DMS79 (cell line): Measurements from ENCODE around the gene ATXN7L2.
A peak's percentile ranks its signal among the peaks of the same experiment; 100 is the strongest.

Experiments
- DNase-seq: peaks from one replicate; lab custom pipeline; 2025; lab: John Stamatoyannopoulos, UW

The ATXN7L2 gene

DNA sequence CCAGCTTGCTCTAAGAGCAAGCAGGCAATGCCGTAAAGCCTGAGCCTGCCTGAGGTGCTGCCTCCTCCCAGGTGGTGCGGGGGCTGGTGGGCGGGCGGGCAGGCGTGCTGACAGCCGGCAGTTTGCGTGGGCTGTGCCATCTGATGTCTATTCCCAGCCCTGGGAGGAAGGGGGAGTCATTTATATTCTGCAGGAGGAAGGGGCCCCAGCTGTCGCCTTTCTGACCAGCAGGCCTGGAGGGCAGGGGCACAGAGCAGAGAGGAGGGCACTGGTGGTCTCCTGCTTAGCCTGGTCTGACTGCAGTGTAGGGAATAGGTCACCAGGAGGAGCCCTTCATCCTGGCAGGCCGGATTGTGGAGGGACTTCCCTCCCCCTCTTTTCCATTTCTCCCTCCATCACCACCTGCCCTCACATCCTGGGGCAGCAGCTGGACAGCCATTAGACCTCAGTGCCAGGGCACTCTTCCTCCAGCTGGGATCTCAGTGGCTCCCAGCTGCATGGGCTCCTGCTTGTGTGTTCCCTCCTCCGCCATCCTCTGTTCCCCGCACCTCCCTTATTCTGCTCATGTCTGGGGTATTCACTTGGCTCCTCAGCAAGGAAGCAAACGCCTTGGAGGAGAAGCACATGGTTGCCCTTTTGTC lies 14.6 kb downstream of the ATXN7L2 start:
- DNase-seq = peak; percentile 18

DNA sequence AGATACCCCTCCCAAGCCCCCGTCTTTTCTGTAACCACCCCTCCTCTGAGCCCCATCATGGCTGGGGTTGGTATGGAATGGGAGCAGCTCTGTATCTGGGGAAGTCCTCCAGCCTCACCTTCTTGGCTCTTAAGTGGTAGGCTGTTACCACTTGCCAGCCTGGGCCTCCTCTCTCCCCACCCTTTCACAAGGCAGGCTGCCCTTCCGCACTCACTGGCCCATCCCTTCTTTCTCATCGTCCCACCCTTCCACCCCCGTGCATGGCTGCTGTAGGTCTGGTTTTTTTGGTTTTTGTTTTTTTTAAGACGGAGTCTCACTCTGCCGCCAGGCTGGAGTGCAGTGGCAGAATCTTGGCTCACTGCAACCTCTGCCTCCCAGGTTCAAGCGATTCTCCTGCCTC lies 15.4 kb downstream of the ATXN7L2 start:
- DNase-seq = no peak

DNA sequence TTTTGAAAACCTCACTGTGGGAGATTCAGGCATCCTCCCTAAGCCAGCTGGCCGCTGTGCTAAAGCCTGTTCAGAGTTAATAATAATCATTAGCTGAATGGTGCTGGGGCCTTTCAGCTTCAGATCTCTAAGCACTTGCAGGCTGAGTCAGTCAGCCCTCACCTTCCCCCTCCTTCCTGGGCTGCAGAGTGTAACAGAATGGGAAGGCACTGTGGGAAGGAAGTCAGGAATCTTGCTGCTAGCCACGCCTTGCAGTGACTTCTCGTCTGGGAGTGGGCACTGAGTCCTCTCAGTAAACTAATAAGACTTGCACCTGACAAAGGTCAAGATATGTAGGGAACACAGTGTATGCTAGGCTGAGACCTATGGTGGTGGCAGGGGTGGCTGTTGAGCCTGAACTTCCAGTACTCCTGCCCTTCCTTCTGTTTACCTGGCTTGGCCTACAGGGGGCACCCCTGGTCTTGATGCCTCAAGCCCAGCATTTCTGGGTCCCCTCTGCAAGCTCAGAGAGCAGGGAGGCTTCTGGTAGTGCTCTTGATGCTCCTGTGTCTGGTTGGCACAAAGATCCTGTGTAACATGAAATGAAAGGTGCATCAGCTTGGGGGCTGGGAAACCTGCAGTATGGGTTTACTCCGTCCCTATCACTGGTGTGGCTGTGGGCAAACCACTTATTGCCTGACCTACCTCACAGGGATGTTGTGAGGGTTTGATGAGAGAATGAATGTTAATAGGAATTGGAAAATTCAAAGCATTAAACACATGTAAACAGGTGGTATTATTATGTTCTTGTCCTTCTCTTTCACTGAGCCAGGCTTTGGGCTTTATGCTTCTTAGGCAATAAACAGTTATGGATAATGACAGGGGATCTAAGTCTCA lies 16.2 kb downstream of the ATXN7L2 start:
- DNase-seq = peak; percentile 36

DNA sequence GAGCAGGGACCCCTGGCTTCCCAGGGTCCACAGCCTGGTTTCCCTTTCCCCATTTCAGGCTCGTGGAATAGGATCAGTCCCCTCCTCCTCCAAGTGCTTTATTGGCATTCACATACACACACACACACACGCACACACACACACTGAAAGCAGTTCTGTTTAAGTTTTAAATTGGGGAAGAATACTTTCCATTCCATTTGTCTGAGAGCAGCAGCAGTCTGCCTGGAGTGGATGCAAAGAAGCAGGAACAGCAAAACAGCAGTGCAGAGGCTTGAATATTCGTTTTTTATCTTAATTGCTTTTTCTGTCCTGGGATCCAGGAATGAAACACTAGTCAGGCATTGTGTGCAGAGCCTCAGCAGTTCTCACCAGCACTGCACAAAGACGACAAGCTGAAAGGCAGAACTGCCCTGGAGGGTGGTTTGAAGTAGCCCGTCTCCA lies 17.3 kb downstream of the ATXN7L2 start:
- DNase-seq = no peak

DNA sequence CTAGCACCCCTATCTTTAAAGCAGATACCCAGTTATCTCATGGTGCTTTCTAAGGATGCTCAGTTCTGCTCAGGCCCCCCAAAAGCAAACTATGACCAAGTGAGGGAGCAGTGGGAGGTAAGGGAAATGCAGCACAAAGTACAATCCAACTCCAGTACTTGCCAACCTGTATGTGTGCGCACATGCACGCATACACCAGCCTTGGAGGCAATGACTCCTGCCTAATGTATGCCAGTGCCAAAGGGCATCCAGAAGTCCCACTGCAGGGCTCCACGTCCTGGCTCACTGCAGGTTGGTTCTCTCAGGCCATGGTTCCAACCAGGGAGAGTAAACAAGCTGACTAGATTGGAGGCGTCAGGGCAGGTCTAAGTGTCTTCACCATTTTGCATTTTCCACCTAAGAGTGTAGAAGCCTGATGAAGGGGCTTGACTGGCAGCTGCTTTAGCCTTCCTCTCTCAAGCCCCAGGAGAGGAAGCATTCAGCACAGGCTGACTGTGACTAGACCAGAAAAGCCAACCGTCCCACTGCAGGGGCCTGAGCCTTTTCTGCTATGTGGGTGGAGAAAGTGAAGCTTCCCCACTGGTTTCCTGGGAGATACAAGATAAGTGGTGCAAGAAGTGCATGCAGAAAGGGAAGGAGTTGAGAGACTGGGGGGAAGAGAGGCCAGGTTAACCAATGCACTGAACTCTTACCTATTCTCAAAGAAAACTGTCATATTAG lies 18.1 kb downstream of the ATXN7L2 start:
- no peak for DNase-seq

DNA sequence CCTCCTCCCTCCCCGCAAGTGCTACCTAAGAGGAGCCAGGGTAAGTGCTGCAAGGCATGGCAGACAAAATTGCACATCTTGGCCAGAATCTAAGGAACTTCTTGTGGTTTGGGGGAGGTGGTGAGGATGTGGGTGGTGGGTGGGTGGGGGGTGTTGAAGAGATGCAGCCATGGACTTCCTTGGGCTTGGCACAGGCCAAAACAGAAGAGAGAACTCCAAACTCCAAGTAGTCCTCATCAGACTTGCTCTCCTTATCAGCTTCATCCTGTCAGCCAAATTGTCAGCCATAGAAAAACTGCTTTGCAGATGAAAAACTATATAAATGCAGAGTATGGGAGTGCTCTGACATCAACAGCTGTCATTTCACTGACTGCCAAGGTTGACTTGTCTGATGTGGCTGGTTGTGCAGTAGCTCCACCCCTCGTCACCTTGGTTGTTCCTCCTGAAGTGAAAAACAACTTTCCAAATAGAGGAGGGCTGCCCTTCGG lies 18.7 kb downstream of the ATXN7L2 start:
- no peak for DNase-seq

DNA sequence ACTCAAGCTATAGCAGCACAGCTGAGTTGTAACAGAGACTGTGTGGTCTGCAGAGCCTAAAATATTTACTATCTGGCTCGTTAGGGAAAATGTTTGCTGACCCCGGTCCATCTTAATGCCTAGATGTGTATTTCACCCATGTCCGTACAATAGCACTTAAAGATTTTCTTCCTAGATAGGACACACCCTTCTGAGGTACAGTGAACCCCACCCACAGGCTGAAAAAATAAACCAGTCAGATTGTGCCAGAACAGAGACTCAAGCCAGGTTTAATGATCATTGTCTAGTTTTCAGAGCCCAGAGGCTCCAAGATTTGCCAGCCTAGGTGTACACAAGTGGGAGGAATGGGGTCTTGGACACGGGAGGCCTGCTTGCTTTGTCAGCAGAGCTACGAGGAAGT lies 20.2 kb downstream of the ATXN7L2 start:
- no peak for DNase-seq

DNA sequence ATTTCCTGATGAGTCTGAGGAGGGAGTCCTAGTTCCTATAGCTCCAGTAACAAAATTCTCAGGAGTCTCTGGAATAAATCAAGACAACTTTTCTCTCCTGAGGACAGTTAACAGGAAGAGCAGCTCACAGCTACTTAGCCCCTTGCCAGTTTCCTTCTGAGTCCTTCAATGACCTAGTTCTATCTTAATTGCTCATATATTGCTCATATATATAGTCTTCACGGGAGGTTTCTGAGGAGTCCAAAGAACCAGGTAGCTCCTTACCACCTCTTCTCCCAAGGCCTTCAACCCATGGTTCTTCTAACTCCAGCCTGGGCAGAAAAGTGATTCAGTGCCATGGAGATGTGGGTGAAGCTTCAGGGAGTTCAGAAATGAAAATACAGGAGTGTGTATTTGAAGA lies 21.3 kb downstream of the ATXN7L2 start:
- no peak for DNase-seq

DNA sequence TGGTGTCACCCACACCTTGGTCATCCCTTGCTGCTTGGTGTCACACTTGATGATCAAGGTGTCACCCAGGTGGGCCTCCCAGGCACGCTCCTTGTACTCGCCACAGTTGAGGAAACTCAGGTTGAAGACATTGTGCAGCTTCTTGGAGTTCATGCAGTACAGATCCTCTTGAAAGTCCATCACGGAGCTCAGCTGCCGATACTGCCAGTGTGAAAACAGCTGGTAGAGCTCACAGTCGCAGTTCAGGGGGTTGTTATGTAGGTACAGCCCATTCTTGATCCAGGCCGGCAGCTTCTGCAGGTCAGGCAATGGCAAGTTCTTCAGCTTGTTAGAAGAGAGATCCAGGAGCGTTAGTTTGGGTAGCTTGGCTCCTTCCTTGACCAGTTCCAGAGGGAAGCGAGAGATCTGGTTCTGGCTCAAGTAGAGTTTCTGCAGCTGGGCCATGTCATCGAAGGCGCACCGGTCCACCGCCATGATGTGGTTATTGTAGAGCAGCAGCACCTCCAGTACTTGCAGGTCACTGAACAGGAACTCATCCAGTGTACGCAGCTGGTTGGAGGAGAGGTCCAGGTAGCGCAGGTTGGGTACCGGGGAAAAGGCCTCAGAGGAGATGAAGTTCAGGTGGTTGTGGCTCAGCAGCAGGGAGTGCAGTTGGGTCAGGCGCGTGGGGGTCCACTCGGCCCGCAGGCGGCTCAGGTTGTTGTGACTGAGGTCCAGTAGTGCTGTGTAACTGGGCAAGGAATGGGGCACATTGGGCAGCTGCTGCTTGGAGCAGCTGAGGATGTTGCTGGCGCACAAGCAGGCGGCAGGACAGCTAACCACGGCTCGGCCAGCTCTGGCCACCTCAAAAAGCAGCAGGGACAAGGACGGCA lies 24.5 kb downstream of the ATXN7L2 start:
- DNase-seq = no peak

DNA sequence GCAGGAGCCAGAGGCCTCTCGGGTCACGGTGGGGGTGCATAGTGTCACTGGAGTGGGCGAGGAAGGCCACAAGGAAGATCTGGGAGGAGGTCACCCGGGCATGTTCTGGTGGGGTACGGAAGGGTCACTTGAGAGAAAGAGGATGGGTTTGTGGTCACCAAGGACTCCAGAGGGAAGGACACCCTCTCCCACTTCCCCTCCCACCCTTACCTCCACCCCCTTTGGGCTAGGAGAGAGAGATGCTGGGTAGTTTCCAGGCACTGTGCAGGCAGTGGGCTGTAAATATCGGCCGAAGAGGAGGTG lies 25.1 kb downstream of the ATXN7L2 start:
- DNase-seq = no peak

DNA sequence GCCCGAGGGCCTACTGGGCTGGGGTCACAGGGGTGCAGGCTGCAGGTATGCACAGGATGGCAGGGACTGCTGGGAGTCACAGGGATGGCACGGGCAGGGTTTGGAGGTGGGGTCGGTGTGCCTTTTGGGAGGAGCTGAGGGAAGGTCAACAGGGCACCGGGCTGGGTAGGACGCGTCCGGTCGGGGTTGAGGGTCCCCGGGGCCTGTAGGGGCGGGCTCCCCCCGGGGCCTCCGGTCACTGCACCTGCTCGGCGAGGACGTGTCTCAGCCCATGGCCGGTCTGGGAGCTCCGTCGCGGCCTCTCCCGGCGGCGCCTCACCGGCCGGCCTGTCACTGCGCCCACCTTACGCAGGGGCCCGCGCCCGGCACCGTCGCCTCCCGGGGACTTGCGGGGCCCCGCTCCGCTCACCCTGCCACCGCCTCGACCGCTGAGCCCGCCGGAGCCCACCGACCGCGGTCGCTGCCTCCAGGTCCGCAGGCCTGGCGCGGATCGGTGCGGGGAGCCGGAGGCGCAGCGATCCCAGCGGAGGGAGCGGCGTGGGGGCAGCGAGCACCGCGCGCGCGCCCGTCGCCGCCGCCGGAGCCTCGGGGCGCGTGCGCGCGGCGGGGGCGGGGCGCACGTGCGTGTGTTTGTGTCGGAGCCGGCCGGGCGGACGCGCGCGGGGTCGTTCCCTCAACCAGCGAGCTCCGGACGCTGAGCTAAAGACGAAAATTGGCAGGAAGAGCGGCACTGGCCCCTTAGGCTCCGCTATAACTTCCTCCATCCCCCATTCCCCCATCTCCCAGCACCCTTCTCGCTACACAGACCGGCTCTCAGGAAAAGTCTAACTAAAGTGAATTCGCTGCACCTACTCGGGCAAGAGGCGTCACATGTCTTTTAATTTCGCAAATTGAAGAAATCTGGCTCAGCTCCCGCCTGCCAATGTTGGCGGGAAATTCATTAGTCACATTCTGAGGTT lies 25.8 kb downstream of the ATXN7L2 start, which contains the start of gene AMIGO1:
Gene AMIGO1 (minus strand): TSS at position 552 of the 959 bp plus-strand sequence. CDS start 815 bp downstream, outside the sequence.
- DNase-seq = peak; percentile 9

DNA sequence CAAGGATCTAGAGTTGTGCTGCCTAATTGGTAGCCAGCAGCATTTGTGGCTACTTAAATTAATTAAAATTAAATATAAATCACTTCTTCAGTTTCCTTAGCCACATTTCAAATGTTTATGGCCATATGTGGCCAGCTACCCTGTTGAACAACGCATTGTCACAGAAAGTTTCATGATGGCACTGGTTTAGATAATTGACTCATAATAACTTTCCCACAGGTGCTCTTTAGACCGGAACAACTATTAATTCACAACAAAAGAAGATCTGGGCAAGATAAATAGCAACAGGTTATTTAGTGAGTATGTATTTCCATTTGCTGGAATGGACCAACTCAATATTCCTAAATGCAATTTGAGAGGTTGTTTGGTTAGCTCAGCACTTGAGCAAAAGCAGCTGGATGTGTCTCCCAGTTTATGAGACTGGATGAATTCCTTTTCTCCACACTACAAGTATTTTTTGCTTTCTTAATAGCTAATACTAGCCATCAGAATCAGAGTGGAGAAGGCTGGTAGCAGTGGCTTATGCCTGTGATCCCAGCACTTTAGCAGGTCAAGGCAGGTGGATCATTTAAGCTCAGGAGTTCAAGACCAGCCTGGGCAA lies 29.5 kb downstream of the ATXN7L2 start:
- peak; percentile 57 for DNase-seq

DNA sequence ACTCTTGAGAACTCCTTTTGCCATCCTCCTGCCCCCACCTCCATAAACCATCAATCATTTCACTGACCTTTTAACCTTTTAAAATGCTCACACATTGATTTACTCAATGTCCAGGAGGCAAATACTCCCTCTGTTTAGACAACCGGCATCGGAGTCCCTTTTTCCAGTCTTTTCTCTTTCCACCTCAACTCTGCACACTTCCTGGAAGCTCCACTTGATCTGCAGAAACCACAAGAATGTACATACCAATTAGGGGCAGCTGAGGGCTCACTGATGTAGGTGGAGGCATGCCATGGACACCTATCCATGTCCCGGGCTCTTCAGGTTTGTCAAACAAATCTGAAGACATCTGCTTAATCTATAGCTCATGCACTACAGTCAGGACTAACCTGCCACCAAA lies 31.1 kb downstream of the ATXN7L2 start:
- no peak for DNase-seq

DNA sequence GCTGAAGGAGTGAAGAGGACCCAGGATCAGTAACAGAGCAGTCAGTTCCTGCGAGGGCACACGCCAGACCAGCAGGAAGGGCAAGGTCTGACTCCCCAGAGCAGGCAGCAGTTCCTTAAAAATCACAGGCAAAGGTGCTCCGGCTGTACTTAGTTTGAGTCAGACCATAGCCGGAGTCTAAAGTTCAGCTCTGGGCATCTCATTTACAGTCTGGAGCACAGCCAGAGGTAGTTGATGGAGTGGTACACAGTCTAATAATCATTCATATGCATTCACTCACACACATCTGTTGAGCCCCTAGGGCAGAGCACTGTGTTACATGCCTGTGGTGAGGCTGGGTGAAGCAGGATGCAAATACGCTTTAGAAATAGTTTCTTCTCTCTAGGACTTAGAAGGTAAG lies 33.2 kb downstream of the ATXN7L2 start:
- DNase-seq = peak; percentile 3

DNA sequence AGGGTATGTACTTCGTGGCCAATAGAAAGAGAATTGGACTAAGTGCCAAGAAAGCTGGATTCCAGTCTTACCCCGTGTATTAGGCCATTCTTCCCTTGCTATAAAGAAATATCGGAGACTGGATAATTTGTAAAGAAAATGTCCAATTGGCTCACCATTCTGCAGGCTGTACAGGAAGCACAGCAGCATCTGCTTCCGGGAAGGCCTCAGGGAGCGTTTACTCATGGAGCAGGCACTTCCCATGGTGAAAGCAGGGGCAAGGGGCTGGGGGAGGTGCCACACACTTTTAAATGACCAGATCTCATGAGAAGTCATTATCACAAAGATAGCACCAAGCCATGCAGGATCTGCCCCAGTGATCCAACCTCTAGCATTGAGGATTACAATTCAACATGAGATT lies 33.6 kb downstream of the ATXN7L2 start:
- no peak for DNase-seq

DNA sequence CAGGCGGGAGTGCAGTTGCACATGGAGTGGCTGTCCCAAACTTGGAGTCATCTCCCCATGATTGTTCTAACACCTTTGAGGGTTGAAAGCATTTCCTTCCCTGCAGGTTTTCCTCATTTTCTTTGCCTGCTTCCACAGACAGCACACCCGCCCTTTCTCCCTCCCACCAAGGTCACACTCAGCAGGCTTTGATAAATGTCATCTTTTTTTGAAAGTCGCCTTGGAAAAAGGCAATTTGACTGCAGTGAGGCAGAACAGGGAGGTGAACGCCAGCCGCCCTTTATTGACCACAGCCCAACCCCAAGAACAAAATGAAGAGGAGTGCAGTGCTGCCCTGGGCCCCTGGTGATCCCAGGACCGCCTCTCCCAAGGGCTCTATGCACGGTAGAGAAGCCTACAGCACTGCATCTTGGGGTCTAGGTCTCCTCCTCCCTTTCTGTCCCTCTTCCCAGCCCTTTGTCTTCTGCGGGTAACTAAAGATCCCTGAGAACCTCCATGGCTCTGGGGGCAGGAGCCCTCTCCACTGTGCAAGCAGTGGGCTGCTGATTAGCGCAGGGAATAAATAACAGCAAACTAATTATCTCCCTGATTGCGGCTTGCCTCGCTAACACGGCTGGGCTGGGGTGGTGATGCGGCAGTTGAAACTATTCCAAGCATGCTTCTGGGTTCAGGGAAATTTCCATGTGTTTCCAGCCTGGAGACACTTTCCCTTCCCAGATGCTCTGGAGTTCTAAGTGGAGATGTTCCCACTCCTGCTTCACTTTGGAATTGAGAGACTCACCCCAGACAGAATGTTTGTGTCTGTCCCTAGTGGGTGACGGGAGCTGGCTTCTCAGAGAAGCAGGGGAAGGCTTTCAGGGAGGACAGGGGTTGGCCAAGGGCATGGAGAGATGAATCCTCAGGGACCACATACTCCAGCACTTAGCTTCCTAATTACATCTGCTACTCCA lies 37.6 kb downstream of the ATXN7L2 start:
- no peak for DNase-seq

DNA sequence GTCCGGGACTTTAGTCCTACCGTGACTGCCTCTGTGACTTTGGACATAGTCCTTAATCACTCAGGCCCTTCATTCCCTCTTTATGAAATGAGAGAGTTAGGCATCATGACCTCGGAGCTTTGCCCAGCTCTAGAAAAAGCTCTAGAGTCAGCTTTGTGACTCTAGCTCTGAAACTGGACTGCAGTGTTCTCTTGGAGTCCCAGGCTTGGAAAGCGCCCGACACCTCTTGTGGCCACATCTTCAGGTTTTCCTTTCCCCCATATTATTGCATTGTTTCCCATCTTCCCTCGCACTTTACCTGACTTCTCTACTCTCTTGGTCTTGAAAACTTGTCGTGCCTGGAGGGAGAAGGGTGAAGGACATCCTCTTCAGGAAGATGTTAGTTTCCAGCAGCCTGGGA lies 38.3 kb downstream of the ATXN7L2 start:
- no peak for DNase-seq

DNA sequence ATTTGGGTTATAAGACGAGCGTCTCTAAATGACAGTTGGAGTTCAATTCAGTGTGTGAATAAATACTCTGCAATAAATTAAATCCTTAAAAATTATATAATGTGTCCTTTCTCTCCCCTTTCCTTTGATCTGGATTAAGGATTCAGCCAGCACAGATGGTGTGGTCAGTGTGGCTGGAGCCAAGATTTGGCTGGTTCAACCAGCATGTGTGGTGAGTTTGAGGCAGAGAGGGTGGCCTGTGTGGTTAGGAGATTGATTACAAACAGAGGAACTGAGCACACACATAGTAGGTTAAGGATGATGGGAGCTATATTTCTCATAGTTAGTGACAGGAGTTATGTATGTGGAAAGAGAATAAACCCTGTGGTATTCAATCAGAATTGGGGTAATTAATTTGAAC lies 40.0 kb downstream of the ATXN7L2 start:
- DNase-seq = no peak
